GM12865 (cell line): Measurements from ENCODE around the gene HOXD11.

Experiments
- DNase-seq: peaks from one replicate; pipeline ENCODE4 v3.0.0; 2010; ENCODE audit warnings: low read depth
- H3K4me3 ChIP-seq: 2 replicates; pipeline ENCODE4 v1.5.1; 2011; ENCODE audit warnings: mild to moderate bottlenecking, low read depth, low read length, control low read depth
- CTCF ChIP-seq: IDR thresholded peaks from 2 replicates; pipeline ENCODE4 v1.5.1; 2011; ENCODE audit warnings: low read length, control low read depth, low read depth, inconsistent platforms; ENCODE audit not compliant: insufficient read depth; ENCODE audit errors: missing control alignments

HOXD11 gene

GRCh38 chr2:176106581-176107539 lies at the start of gene HOXD11:
Gene HOXD11 (plus strand): TSS chr2:176107280. CDS start chr2:176107356, 76 bp downstream.
- H3K4me3 ChIP-seq: no peak within 1 kb of the TSS
- no peak for DNase-seq

GRCh38 chr2:176063958-176064357 lies 43.1 kb upstream of the HOXD11 start:
- TF ChIP-seq CTCF: no peak
- peak; percentile 26 for DNase-seq
- no peak overlapping the region for H3K4me3 ChIP-seq

More at GRCh38 chr2:176106581-176107539, at the start of gene HOXD11:
- TF ChIP-seq CTCF: no peak

- no peak overlapping the region for H3K4me3 ChIP-seq
- no peak for DNase-seq
- TF ChIP-seq CTCF: no peak
These were observed 40.2 kb upstream of the HOXD11 start for GRCh38 chr2:176066645-176067588.

- no peak overlapping the region for H3K4me3 ChIP-seq
- no peak for DNase-seq
- no peak for TF ChIP-seq CTCF
These were observed 39.3 kb upstream of the HOXD11 start for GRCh38 chr2:176067589-176068418.

- DNase-seq: no peak
- H3K4me3 ChIP-seq: no peak overlapping the region
- no peak for TF ChIP-seq CTCF
These were observed 38.7 kb upstream of the HOXD11 start for GRCh38 chr2:176068419-176068832.
